H1 (cell line): ENCODE data around the gene GP5. TPM values are rescaled to one million over a fixed set of nuclear protein-coding genes. Genes with fewer than 3 reads are reported as not detected.

Experiments
- BRCA1 ChIP-seq: IDR thresholded peaks from 2 replicates; pipeline ENCODE4 v1.6.1; 2012; ENCODE audit warnings: low read depth, low read length, improper control_type of control experiment
- KDM4A ChIP-seq: IDR thresholded peaks from one replicate; pipeline ENCODE4 v1.7.1; 2012; ENCODE audit warnings: low read depth, mild to moderate bottlenecking, moderate library complexity, low read length, inconsistent platforms; ENCODE audit not compliant: severe bottlenecking
- RXRA ChIP-seq: IDR thresholded peaks from 2 replicates; pipeline ENCODE4 v1.6.1; 2011; ENCODE audit warnings: low read depth, mild to moderate bottlenecking, low read length, moderate library complexity; ENCODE audit not compliant: insufficient read depth
- SP4 ChIP-seq: IDR thresholded peaks from 2 replicates; pipeline ENCODE4 v1.6.1; 2012; ENCODE audit warnings: low read length, inconsistent platforms
- ZNF274 ChIP-seq: IDR thresholded peaks from 2 replicates; pipeline ENCODE4 v1.7.0; 2012; ENCODE audit warnings: low read length, borderline replicate concordance; ENCODE audit errors: extremely low read depth
- polyA plus RNA-seq, 7 experiments: library from polyadenylated mRNA; depleted of rRNA in 3 of 7; stranded (reverse) in 5 of 7; unstranded in 2 of 7; fragments of >200 nt in 5 of 7; fragments of 200-250 nt in 2 of 7; gene quantifications; 1 replicate in 5 of 7; 2 replicates in 1 of 7; 4 replicates in 1 of 7; pipeline versions ENCODE4 v1.2.1 to v1.2.3, GENCODE V29; 2011 to 2013; ENCODE audit warnings: missing spikeins in 2 of 7, mixed read lengths in 2 of 7
- total RNA-seq: library from RNA; stranded (reverse); fragmentation: NEBNext Ultra II Directional; extraction: Animal tissue kit (Norgen Biotek cat#: 25700); gene quantifications from 2 replicates; pipeline ENCODE4 v1.2.1, GENCODE V29; 2021

The GP5 gene
- total and polyA plus RNA-seq, 2 of the 8 experiments (the other 6 are each of a cell fraction or from before 2014, with no cell fraction given) = 0.13 to 0.14 TPM

GRCh38 chr3:194383276-194383940, 15.7 kb downstream of the GP5 start (continued):
- TF ChIP-seq KDM4A (no peak), SP4 (no peak), RXRA (no peak), ZNF274 (no peak), BRCA1 (no peak)
